ENCODE data around the gene LCT. TPM values are rescaled to one million over a fixed set of nuclear protein-coding genes. Genes with fewer than 3 reads are reported as not detected.

Gene LCT
- total RNA-seq, 1 donor from 2014 or later, result 0.64 TPM

DNA sequence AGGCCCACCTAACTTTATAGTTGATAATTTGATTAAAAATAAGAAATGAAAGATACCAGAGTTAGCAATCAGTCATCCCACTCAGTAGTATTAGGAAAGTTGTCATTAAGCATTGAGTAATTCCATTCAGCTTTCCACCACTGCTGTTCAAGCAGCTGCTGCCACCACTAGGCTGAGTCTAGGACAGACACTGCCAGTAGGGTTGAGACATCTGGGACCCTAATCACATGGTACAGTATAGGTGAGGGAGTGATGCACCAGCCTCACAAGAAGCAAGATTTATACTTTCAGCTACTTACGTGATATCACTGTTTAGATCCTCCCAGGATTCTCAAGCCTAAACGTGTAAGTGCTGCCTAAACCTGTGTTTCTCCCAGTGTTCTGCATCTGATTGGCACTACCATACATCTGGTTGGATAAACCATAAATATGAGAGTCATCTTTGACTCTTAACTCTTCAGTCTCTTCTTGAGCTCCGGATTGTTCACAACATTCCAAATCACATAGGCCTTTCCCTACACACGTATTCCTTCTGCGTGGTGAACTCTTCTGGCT is 92.1 kb downstream of the LCT start:
- intact Hi-C loops (cut with micrococcal nuclease), result loop anchor here (5.0 kb wide), 4 partner anchors 52 to 637 kb away; partner anchors contain the start of gene CXCR4

- intact Hi-C loops (cut with micrococcal nuclease), result loop anchor here (5.0 kb wide), 4 partner anchors 53 to 638 kb away; partner anchors contain the start of gene CXCR4
Observed at GRCh38 chr2:135743860-135744259, 93.1 kb downstream of the LCT start.

- intact Hi-C loops (cut with micrococcal nuclease), result loop anchor here (1.0 to 5.0 kb wide), 5 partner anchors 55 to 640 kb away; partner anchors contain the start of gene CXCR4
Observed at GRCh38 chr2:135742325-135742757, 94.6 kb downstream of the LCT start.

DNA sequence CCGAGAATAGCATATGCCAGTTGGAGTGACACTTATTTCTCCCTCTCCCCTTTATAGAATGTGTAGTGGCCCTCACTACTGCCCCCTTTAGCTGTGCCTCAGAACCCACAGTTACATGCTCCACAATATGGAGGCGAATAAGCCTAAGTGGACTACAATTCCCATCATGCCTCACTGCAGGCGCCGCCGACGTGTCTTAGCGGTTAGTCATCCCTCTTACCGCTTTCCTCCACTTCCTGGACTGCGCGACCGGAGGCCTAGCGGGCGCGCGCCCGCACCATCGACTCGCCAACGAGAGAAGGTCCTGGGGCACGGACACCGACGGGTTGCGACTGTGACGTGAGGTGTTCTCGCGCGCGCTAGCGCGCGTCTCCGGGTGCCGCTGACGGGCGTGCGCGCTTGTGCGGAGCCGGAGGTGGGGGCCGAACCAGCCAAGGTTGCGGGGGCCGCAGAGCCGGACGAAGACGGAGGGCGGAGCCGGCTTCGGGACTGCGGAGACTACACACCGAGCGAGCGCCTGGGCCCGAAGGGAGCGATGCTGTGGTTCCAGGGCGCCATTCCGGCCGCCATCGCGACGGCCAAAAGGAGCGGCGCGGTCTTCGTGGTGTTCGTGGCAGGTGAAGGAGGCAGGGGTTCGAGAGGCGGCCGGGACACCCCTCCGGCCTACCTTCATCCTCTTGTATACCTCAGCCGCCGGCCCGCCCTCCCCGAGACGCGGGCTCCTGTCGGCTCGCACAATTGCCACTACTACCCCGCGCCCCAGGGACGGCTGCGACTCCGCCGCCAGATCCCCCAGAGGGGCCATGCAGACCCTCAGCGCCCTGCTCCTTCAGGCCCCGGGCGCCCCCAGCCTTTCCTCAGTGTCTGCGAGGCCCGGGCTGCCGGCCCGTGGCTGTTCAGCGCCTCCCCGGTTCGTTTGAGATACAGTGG is 95.3 kb downstream of the LCT start, which contains the start of gene UBXN4:
UBXN4 (plus strand) TSS at position 461 of the 930 bp plus-strand sequence; CDS start at position 536, 75 bp downstream.
- intact Hi-C loops (cut with micrococcal nuclease), result loop anchor here (1.0 to 5.0 kb wide), 10 partner anchors 56 to 823 kb away; partner anchors contain the start of genes CCNT2, CXCR4, DARS1 and MCM6

DNA sequence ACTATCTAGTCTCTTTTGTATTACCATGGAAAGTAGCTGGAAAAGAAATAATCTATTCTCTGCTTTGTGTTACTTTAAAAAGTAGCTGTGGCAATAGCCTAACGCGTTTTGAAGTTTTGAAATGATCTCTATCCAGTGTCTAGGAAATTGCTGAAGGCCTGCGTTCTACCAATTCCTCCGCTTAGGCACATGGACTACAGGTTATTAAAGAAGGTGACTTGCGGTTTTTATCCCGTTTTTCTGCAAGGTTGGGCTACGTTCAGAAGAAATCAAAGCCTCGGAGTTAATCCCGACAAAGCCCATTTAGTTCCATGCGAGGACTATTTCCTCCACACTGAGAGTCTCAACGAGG is 96.0 kb downstream of the LCT start:
- intact Hi-C loops (cut with micrococcal nuclease), result loop anchor here (1.0 to 5.0 kb wide), 9 partner anchors 56 to 823 kb away; partner anchors contain the start of genes CCNT2, CXCR4, DARS1 and MCM6

DNA sequence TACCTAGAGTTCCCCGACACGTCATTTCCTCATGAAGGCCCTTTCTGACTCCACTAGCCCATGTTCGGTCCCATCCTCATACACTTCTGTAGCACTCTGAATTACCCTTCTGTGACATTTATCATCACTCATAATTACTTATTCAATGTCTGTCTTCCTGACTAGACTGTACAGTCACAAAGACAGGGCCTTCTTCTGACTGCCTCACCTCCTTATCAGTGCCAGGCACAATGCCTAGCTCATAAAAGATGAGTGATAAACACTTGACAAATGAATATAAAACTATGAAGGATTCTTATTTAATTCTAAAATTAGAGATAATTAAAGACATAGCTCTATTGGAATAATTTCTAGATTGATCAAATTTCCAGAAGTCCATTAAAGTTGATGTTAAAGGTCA is 96.8 kb downstream of the LCT start:
- intact Hi-C loops (cut with micrococcal nuclease), result loop anchor here (5.0 kb wide), 4 partner anchors 57 to 642 kb away; partner anchors contain the start of gene CXCR4

Other genes with a start within 250 kb of the LCT start
- 118 and 138 TPM in 2 replicates for gene UBXN4, start 95.3 kb downstream of the LCT start, total RNA-seq
- 141 and 144 TPM in 2 replicates for gene MCM6, start 39.3 kb upstream of the LCT start, total RNA-seq
- 112 and 116 TPM in 2 replicates for gene DARS1, start 148.4 kb upstream of the LCT start, total RNA-seq